H1 (cell line): Measurements from ENCODE around the gene CCDC192. TPM values are rescaled to one million over a fixed set of nuclear protein-coding genes. Genes with fewer than 3 reads are reported as not detected.

Experiments
- CTCF ChIA-PET: fragments of 300-600 bp; sonication (Branson Sonifier 250); formaldehyde crosslinking; loops from one replicate; lab custom pipeline; 2021; ENCODE audit not compliant: partially characterized antibody; lab: Charles Lee
- POLR2A ChIA-PET: fragments of 300-600 bp; sonication (Branson Sonifier 250); formaldehyde crosslinking; loops from one replicate; lab custom pipeline; 2021; ENCODE audit warnings: inconsistent platforms; ENCODE audit not compliant: partially characterized antibody; lab: Charles Lee
- DNase-seq, 2 experiments: peaks; one replicate each; pipeline versions ENCODE4 v3.0.0 to v3.0.0-alpha.2; 2010 to 2022; ENCODE audit warnings: low spot score in 2 of 2, low read depth in 1 of 2, mixed read lengths in 1 of 2
- FAIRE-seq: peaks from 2 replicates; lab custom pipeline; 2011; peaks lifted over from hg19 to GRCh38; lab: Jason Lieb, UNC
- H2AFZ ChIP-seq: 2 replicates; pipeline ENCODE4 v1.8.1; 2012; ENCODE audit warnings: low read length, inconsistent platforms
- H2AK5ac ChIP-seq: 2 replicates; pipeline ENCODE4 v1.6.1; 2013; ENCODE audit warnings: low read depth, low read length
- H2BK120ac ChIP-seq: replicated peaks from 2 replicates; pipeline ENCODE3; 2013; ENCODE audit warnings: low read depth, low read length, inconsistent platforms
- H2BK12ac ChIP-seq: 2 replicates; pipeline ENCODE4 v1.6.1; 2013; ENCODE audit warnings: low read depth, low read length
- H2BK15ac ChIP-seq: 2 replicates; pipeline ENCODE4 v1.6.1; 2013; ENCODE audit warnings: low read length
- H2BK20ac ChIP-seq: 2 replicates; pipeline ENCODE4 v1.6.1; 2013; ENCODE audit warnings: low read length
- H2BK5ac ChIP-seq: 2 replicates; pipeline ENCODE4 v1.6.1; 2013; ENCODE audit warnings: low read depth, low read length
- H3K14ac ChIP-seq: 2 replicates; pipeline ENCODE4 v1.6.1; 2013; ENCODE audit warnings: inconsistent platforms; ENCODE audit not compliant: insufficient read length
- H3K18ac ChIP-seq: 2 replicates; pipeline ENCODE4 v1.6.1; 2013; ENCODE audit warnings: low read length; ENCODE audit errors: extremely low read depth
- H3K23ac ChIP-seq: 2 replicates; pipeline ENCODE4 v1.6.1; 2013; ENCODE audit warnings: inconsistent platforms; ENCODE audit not compliant: insufficient read length
- H3K23me2 ChIP-seq: 2 replicates; pipeline ENCODE4 v1.6.1; 2013; ENCODE audit warnings: low read depth, low read length
- H3K27ac ChIP-seq: 2 replicates; pipeline ENCODE4 v1.6.1; 2011; ENCODE audit warnings: low read depth, low read length, inconsistent platforms
- H3K27me3 ChIP-seq, 4 experiments: replicated peaks in 1 of 4; 1 replicate in 1 of 4; 2 replicates in 3 of 4; pipeline versions ENCODE4 v1.6.1 to v1.8.1; 2011 to 2013; ENCODE audit warnings: low read length in 3 of 4, mild to moderate bottlenecking in 3 of 4, inconsistent platforms in 2 of 4, mixed read lengths in 2 of 4, moderate library complexity in 1 of 4; ENCODE audit not compliant: control insufficient read depth in 3 of 4, insufficient read depth in 3 of 4; ENCODE audit errors: extremely low read depth in 1 of 4
- H3K36me3 ChIP-seq, 4 experiments: 2 replicates each; pipeline versions ENCODE4 v1.6.1 to v1.8.1; 2011 to 2013; ENCODE audit warnings: mild to moderate bottlenecking in 4 of 4, low read length in 3 of 4, moderate library complexity in 2 of 4, control low read depth in 1 of 4, inconsistent platforms in 1 of 4; ENCODE audit not compliant: insufficient read depth in 4 of 4, control insufficient read depth in 2 of 4
- H3K4ac ChIP-seq: replicated peaks from 2 replicates; pipeline ENCODE3; 2013; ENCODE audit warnings: low read length, low read depth, mixed read lengths, inconsistent platforms; ENCODE audit not compliant: insufficient read length
- H3K4me1 ChIP-seq, 4 experiments: replicated peaks in 1 of 4; 1 replicate in 1 of 4; 2 replicates in 3 of 4; pipeline versions ENCODE4 v1.6.1 to v1.8.1; 2011 to 2013; ENCODE audit warnings: low read length in 3 of 4, inconsistent platforms in 2 of 4, mixed read lengths in 1 of 4; ENCODE audit not compliant: insufficient read depth in 4 of 4, control insufficient read depth in 3 of 4
- H3K4me2 ChIP-seq, 2 experiments: 2 replicates each; pipeline versions ENCODE4 v1.6.1 to v1.8.1; 2011 to 2013; ENCODE audit warnings: low read depth in 2 of 2, low read length in 2 of 2, control low read depth in 1 of 2, inconsistent platforms in 1 of 2, mild to moderate bottlenecking in 1 of 2; ENCODE audit not compliant: insufficient read depth in 1 of 2
- H3K4me3 ChIP-seq, 4 experiments: fragments of 200-600, 300-600 bp in 1 of 4; sonication (generic), shearing (Covaris generic), sonication (Bioruptor Twin) in 1 of 4; 2 replicates each; pipeline versions ENCODE4 v1.5.1 to v1.8.1; 2011 to 2016; ENCODE audit warnings: low read length in 4 of 4, low read depth in 3 of 4, control low read depth in 2 of 4, inconsistent platforms in 2 of 4, mild to moderate bottlenecking in 2 of 4, mixed read lengths in 1 of 4, moderate library complexity in 1 of 4; ENCODE audit not compliant: insufficient read depth in 2 of 4; ENCODE audit errors: extremely low read depth in 1 of 4
- H3K56ac ChIP-seq: replicated peaks from 2 replicates; pipeline ENCODE3; 2013; ENCODE audit warnings: low read depth, mild to moderate bottlenecking, mixed read lengths, low read length, inconsistent platforms; ENCODE audit not compliant: insufficient read length
- H3K79me1 ChIP-seq: 2 replicates; pipeline ENCODE4 v1.6.1; 2013; ENCODE audit warnings: low read depth, low read length, control low read depth
- H3K79me2 ChIP-seq, 2 experiments: 2 replicates each; pipeline versions ENCODE4 v1.6.1 to v1.8.1; 2012 to 2013; ENCODE audit warnings: low read length in 2 of 2, mild to moderate bottlenecking in 2 of 2, inconsistent platforms in 1 of 2; ENCODE audit not compliant: insufficient read depth in 2 of 2, control insufficient read depth in 1 of 2
- H3K9ac ChIP-seq, 4 experiments: replicated peaks in 1 of 4; 1 replicate in 1 of 4; 2 replicates in 3 of 4; pipeline versions ENCODE4 v1.6.1 to v1.8.1; 2011 to 2013; ENCODE audit warnings: low read depth in 3 of 4, low read length in 3 of 4, control low read depth in 2 of 4, mild to moderate bottlenecking in 2 of 4, moderate library complexity in 2 of 4, inconsistent platforms in 1 of 4; ENCODE audit errors: extremely low read depth in 1 of 4
- H3K9me3 ChIP-seq, 2 experiments: 2 replicates each; pipeline versions ENCODE4 v1.6.1 to v1.8.1; 2012 to 2013; ENCODE audit warnings: mild to moderate bottlenecking in 2 of 2, moderate library complexity in 2 of 2, control low read depth in 1 of 2, inconsistent platforms in 1 of 2, low read depth in 1 of 2, low read length in 1 of 2, mixed read lengths in 1 of 2; ENCODE audit not compliant: insufficient read depth in 2 of 2
- H4K20me1 ChIP-seq, 2 experiments: replicated peaks in 1 of 2; 2 replicates each; pipeline versions ENCODE3 to v1.8.1; 2011 to 2013; ENCODE audit warnings: inconsistent platforms in 2 of 2, low read length in 2 of 2, mild to moderate bottlenecking in 1 of 2; ENCODE audit not compliant: insufficient read depth in 2 of 2, control insufficient read depth in 1 of 2
- H4K5ac ChIP-seq: 2 replicates; pipeline ENCODE4 v1.6.1; 2013; ENCODE audit warnings: low read length, low read depth, mixed read lengths, inconsistent platforms; ENCODE audit not compliant: insufficient read length
- H4K8ac ChIP-seq: 2 replicates; pipeline ENCODE4 v1.8.0; 2013; ENCODE audit warnings: mild to moderate bottlenecking, moderate library complexity, low read length, inconsistent platforms; ENCODE audit not compliant: insufficient read depth; ENCODE audit errors: extremely low read depth
- H4K91ac ChIP-seq: replicated peaks from 2 replicates; pipeline ENCODE3; 2013; ENCODE audit warnings: low read length, mixed read lengths, inconsistent platforms; ENCODE audit not compliant: insufficient read length
- FOSL1 ChIP-seq: IDR thresholded peaks from 2 replicates; pipeline ENCODE4 v1.6.1; 2011; ENCODE audit warnings: mild to moderate bottlenecking, low read depth, low read length, moderate library complexity; ENCODE audit not compliant: insufficient read depth
- RAD21 ChIP-seq, 2 experiments: IDR thresholded peaks in 1 of 2; conservative IDR thresholded peaks in 1 of 2; 2 replicates each; pipeline ENCODE4 v1.6.1; 2011; ENCODE audit warnings: low read depth in 2 of 2, low read length in 2 of 2, improper control_type of control experiment in 1 of 2, inconsistent platforms in 1 of 2, mild to moderate bottlenecking in 1 of 2, moderate library complexity in 1 of 2
- SIX5 ChIP-seq: IDR thresholded peaks from 2 replicates; pipeline ENCODE4 v1.6.1; 2011; ENCODE audit warnings: mild to moderate bottlenecking, low read depth, low read length
- polyA plus RNA-seq, 7 experiments: library from polyadenylated mRNA; depleted of rRNA in 3 of 7; stranded (reverse) in 5 of 7; unstranded in 2 of 7; fragments of >200 nt in 5 of 7; fragments of 200-250 nt in 2 of 7; gene quantifications; 1 replicate in 5 of 7; 2 replicates in 1 of 7; 4 replicates in 1 of 7; pipeline versions ENCODE4 v1.2.1 to v1.2.3, GENCODE V29; 2011 to 2013; ENCODE audit warnings: missing spikeins in 2 of 7, mixed read lengths in 2 of 7
- total RNA-seq: library from RNA; stranded (reverse); fragmentation: NEBNext Ultra II Directional; extraction: Animal tissue kit (Norgen Biotek cat#: 25700); gene quantifications from 2 replicates; pipeline ENCODE4 v1.2.1, GENCODE V29; 2021
- TF ChIP-seq, protein P1 (sequence below): IDR thresholded peaks from 2 replicates; pipeline ENCODE4 v1.6.1; 2011; ENCODE audit warnings: low read depth, mild to moderate bottlenecking, low read length; ENCODE audit not compliant: insufficient read depth

Gene CCDC192
- total and polyA plus RNA-seq, 2 of the 8 experiments (the other 6 are each of a cell fraction or from before 2014, with no cell fraction given): 0.61 TPM; not detected in 1

DNA sequence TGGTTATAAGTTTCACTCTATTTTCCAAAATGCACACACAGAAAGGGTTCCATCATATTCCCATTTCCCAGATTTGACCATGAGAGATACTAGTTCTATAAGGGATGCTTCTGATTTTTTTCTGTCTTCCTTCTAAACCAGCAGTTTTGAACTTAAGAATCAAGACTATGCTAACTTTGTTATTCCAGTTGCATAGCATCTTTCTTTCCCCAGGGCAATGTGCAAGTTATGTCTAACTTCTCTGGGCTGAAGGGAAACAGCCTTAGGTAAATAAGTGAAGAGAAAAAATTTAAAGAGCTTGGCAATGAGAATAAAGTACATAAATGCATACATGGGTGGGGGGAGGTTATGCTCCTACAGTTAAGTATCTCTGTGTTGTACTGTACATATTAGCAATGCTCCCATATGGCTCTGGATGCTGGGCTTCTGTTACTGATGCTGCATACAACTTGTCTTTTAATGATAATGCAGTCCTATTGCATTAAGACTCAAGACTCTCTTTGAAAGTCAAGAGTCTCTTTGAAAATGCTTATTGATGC is 254.6 kb downstream of the CCDC192 start:
- H3K9ac ChIP-seq: no peak overlapping the region
- H4K20me1 ChIP-seq: no peaks in the 10 kb centered on the region
- no peaks in the 10 kb centered on the region for H3K79me2 ChIP-seq
- no peak for TF ChIP-seq FOSL1
- TF ChIP-seq SIX5: no peak
- TF ChIP-seq, protein P1, sequence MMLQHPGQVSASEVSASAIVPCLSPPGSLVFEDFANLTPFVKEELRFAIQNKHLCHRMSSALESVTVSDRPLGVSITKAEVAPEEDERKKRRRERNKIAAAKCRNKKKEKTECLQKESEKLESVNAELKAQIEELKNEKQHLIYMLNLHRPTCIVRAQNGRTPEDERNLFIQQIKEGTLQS: no peak
- no peak for TF ChIP-seq RAD21 (IDR thresholded peaks at IDR 0.05 in 1 of 2, conservative IDR thresholded peaks at IDR 0.05 in 1 of 2; ENCODE audit: low read depth in 2 of 2, low read length in 2 of 2)
- TF ChIP-seq, all 59 proteins: peak for 0
- H3K79me1 ChIP-seq: no peaks in the 10 kb centered on the region
- no peak for DNase-seq
- no peak overlapping the region for H4K8ac ChIP-seq
- H3K23me2 ChIP-seq: no peaks in the 10 kb centered on the region
- H2BK12ac ChIP-seq: no peak overlapping the region
- H3K27ac ChIP-seq: no peak overlapping the region
- no peak overlapping the region for H3K4me2 ChIP-seq
- no peak overlapping the region for H3K4ac ChIP-seq
- no peak overlapping the region for H4K5ac ChIP-seq
- H3K18ac ChIP-seq: no peak overlapping the region
- H3K4me1 ChIP-seq: peaks cover 0 to 3% (median 0%) of the 10 kb centered on the region in 4 experiments; a peak in 1 of 7 replicates
- H4K91ac ChIP-seq: no peak overlapping the region
- H3K14ac ChIP-seq: no peak overlapping the region
- no peaks in the 10 kb centered on the region for H3K27me3 ChIP-seq
- H2AFZ ChIP-seq: no peak overlapping the region
- no peaks in the 10 kb centered on the region for H3K9me3 ChIP-seq
- POLR2A ChIA-PET: no interaction called here
- no peak overlapping the region for H3K56ac ChIP-seq
- no peak overlapping the region for H3K23ac ChIP-seq
- no peak overlapping the region for H2BK120ac ChIP-seq
- no peak overlapping the region for H2BK15ac ChIP-seq
- no peak overlapping the region for H2BK20ac ChIP-seq
- H3K4me3 ChIP-seq: no peak overlapping the region
- no peaks in the 10 kb centered on the region for H3K36me3 ChIP-seq
- no peak for FAIRE-seq
- CTCF ChIA-PET: interaction anchor here (1.6 kb wide), 1 partner anchor 10 kb away, joined by 3 read pairs; no protein-coding TSS in a partner anchor
- H2AK5ac ChIP-seq: no peak overlapping the region
- H2BK5ac ChIP-seq: no peak overlapping the region
